CD4-positive, CD25-positive, alpha-beta regulatory T cell (primary cell): ENCODE measurements around the gene GKN1. TPM values are rescaled to one million over a fixed set of nuclear protein-coding genes. Genes with fewer than 3 reads are reported as not detected.

Experiments
- ATAC-seq, 2 donors: fragments of 150-1000 bp; cut with Tn5 transposase; one replicate each; pipeline ENCODE4 v1.10.0; 2021; ENCODE audit warnings: low read depth in 2 of 2, moderate number of reproducible peaks in 2 of 2, moderate library complexity in 1 of 2
- DNase-seq, 3 donors: peaks; one replicate each; pipeline versions ENCODE4 v3.0.0 to v3.0.0-alpha.2; 2012 to 2022; ENCODE audit warnings: mixed read lengths in 1 of 3
- H3K27ac ChIP-seq: one replicate; pipeline ENCODE4 v1.7.0; 2013; ENCODE audit warnings: mild to moderate bottlenecking, low read length; ENCODE audit not compliant: insufficient read depth, poor library complexity, severe bottlenecking
- H3K27me3 ChIP-seq: one replicate; pipeline ENCODE4 v1.7.0; 2013; ENCODE audit warnings: low read length; ENCODE audit not compliant: control insufficient read depth, insufficient read depth
- H3K36me3 ChIP-seq: one replicate; pipeline ENCODE4 v1.7.0; 2013; ENCODE audit warnings: mild to moderate bottlenecking, low read length, moderate library complexity; ENCODE audit not compliant: control insufficient read depth, insufficient read depth
- H3K4me1 ChIP-seq: 2 replicates; pipeline ENCODE4 v1.7.0; 2013; ENCODE audit warnings: mild to moderate bottlenecking, low read length; ENCODE audit not compliant: insufficient read depth, control insufficient read depth, poor library complexity, severe bottlenecking
- H3K4me3 ChIP-seq: one replicate; pipeline ENCODE4 v1.7.0; 2013; ENCODE audit warnings: low read depth, mild to moderate bottlenecking, low read length, moderate library complexity
- H3K9me3 ChIP-seq, 2 experiments: 1 replicate in 1 of 2; 2 replicates in 1 of 2; pipeline ENCODE4 v1.7.0; 2013; ENCODE audit warnings: low read length in 2 of 2, mild to moderate bottlenecking in 1 of 2, moderate library complexity in 1 of 2; ENCODE audit not compliant: control insufficient read depth in 2 of 2
- H3K27ac Mint-ChIP-seq, 3 donors: one replicate each; pipeline ENCODE4 v1.8.0; 2020 to 2022; ENCODE audit warnings: mild to moderate bottlenecking in 3 of 3, mixed read lengths in 3 of 3, moderate library complexity in 2 of 3
- H3K27me3 Mint-ChIP-seq: one replicate; pipeline ENCODE4 v1.8.0; 2022; ENCODE audit warnings: mild to moderate bottlenecking, mixed read lengths
- H3K36me3 Mint-ChIP-seq: one replicate; pipeline ENCODE4 v1.8.0; 2020; ENCODE audit warnings: mixed read lengths
- H3K4me1 Mint-ChIP-seq, 4 donors: one replicate each; pipeline ENCODE4 v1.8.0; 2020 to 2022; ENCODE audit warnings: mixed read lengths in 4 of 4, mild to moderate bottlenecking in 1 of 4
- H3K4me3 Mint-ChIP-seq, 4 donors: one replicate each; pipeline ENCODE4 v1.8.0; 2020 to 2022; ENCODE audit warnings: mild to moderate bottlenecking in 4 of 4, mixed read lengths in 4 of 4, moderate library complexity in 3 of 4
- H3K9me3 Mint-ChIP-seq, 7 donors: one replicate each; pipeline ENCODE4 v1.8.0; 2020 to 2022; ENCODE audit warnings: mixed read lengths in 7 of 7, mild to moderate bottlenecking in 3 of 7, moderate library complexity in 2 of 7
- polyA plus RNA-seq, 4 donors: library from polyadenylated mRNA; unstranded; fragments of 300-500 nt; fragmentation: Illumina TruSeq; gene quantifications; one replicate each; pipeline ENCODE4 v1.2.3, GENCODE V29; 2021
- total RNA-seq: library from RNA; stranded (reverse); gene quantifications from one replicate; pipeline ENCODE4 v1.2.3, GENCODE V29; 2022

GKN1 gene
- total and polyA plus RNA-seq, 5 donors from 2014 or later: not detected

- H3K4me3 ChIP-seq: no peak overlapping the region
These were observed 1.4 kb downstream of the GKN1 start for GRCh38 chr2:68975844-68976243.

DNA sequence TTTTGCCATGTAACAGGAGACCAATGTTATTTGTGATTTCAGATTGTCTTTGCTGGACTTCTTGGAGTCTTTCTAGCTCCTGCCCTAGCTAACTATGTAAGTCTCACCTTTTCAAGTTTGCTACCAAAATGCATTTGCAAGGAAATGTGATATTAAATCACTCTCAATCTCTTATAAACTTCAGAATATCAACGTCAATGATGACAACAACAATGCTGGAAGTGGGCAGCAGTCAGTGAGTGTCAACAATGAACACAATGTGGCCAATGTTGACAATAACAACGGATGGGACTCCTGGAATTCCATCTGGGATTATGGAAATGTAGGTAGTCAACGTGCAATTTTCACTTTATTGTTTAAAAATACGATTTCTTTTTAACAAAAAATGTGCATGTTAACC lies 3.0 kb downstream of the GKN1 start:
- no peak overlapping the region for H3K27ac ChIP-seq
- Mint-ChIP-seq H3K27me3 (peaks cover 18% of the 10 kb centered on the region), H3K27ac (no peak overlapping the region), H3K4me1 (no peaks in the 10 kb centered on the region), H3K9me3 (peaks cover 0 to 3% (median 0%) of the 10 kb centered on the region in 7 donors), H3K4me3 (no peak overlapping the region), H3K36me3 (no peaks in the 10 kb centered on the region)
- no peak overlapping the region for H3K4me3 ChIP-seq
- no peaks in the 10 kb centered on the region for H3K4me1 ChIP-seq
- ATAC-seq (no peak), DNase-seq (no peak)
- peaks cover 41% of the 10 kb centered on the region for H3K27me3 ChIP-seq
- H3K36me3 ChIP-seq: no peaks in the 10 kb centered on the region
- H3K9me3 ChIP-seq: no peaks in the 10 kb centered on the region

More at GRCh38 chr2:68975844-68976243, 1.4 kb downstream of the GKN1 start:
- peaks cover 0 to 3% (median 0%) of the 10 kb centered on the region in 7 donors for H3K9me3 Mint-ChIP-seq
- no peaks in the 10 kb centered on the region for H3K36me3 Mint-ChIP-seq
- peaks cover 38% of the 10 kb centered on the region for H3K27me3 ChIP-seq
- no peak overlapping the region for H3K4me3 Mint-ChIP-seq
- H3K4me1 ChIP-seq: no peaks in the 10 kb centered on the region
- H3K4me1 Mint-ChIP-seq: no peaks in the 10 kb centered on the region
- H3K27me3 Mint-ChIP-seq: peaks cover 14% of the 10 kb centered on the region
- no peaks in the 10 kb centered on the region for H3K9me3 ChIP-seq
- no peaks in the 10 kb centered on the region for H3K36me3 ChIP-seq
- ATAC-seq: no peak
- no peak overlapping the region for H3K27ac Mint-ChIP-seq
- H3K27ac ChIP-seq: no peak overlapping the region
- no peak for DNase-seq

GRCh38 chr2:68978098-68978497 lies 3.7 kb downstream of the GKN1 start:
- Mint-ChIP-seq H3K36me3 (no peaks in the 10 kb centered on the region), H3K4me3 (no peak overlapping the region), H3K27me3 (peaks cover 18% of the 10 kb centered on the region), H3K4me1 (no peaks in the 10 kb centered on the region), H3K27ac (no peak overlapping the region), H3K9me3 (peaks cover 0 to 3% (median 0%) of the 10 kb centered on the region in 7 donors)
- no peaks in the 10 kb centered on the region for H3K36me3 ChIP-seq
- H3K27me3 ChIP-seq: peaks cover 40% of the 10 kb centered on the region
- H3K9me3 ChIP-seq: no peaks in the 10 kb centered on the region
- H3K4me1 ChIP-seq: no peaks in the 10 kb centered on the region
- H3K27ac ChIP-seq: no peak overlapping the region
- DNase-seq: no peak
- ATAC-seq: no peak
- no peak overlapping the region for H3K4me3 ChIP-seq

DNA sequence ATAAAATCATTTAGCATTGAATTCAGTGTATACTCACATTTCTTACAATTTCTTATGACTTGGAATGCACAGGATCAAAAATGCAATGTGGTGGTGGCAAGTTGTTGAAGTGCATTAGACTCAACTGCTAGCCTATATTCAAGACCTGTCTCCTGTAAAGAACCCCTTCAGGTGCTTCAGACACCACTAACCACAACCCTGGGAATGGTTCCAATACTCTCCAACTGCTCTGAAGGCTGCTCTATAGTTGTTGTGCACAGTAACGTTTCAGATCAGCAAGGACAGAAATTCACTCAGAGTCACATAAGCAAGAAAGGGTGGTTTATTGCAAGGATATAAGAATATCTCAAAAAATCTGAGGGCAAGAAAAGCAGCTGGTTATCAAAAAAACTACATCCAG lies 6.5 kb downstream of the GKN1 start:
- no peaks in the 10 kb centered on the region for H3K9me3 ChIP-seq
- Mint-ChIP-seq H3K4me1 (no peaks in the 10 kb centered on the region), H3K36me3 (no peaks in the 10 kb centered on the region), H3K27me3 (peaks cover 28% of the 10 kb centered on the region), H3K9me3 (peaks cover 0 to 3% (median 0%) of the 10 kb centered on the region in 7 donors), H3K4me3 (no peak overlapping the region), H3K27ac (no peak overlapping the region)
- ATAC-seq: no peak
- H3K36me3 ChIP-seq: no peaks in the 10 kb centered on the region
- no peak for DNase-seq
- no peak overlapping the region for H3K27ac ChIP-seq
- H3K4me3 ChIP-seq: no peak overlapping the region
- peaks cover 38% of the 10 kb centered on the region for H3K27me3 ChIP-seq
- no peaks in the 10 kb centered on the region for H3K4me1 ChIP-seq

DNA sequence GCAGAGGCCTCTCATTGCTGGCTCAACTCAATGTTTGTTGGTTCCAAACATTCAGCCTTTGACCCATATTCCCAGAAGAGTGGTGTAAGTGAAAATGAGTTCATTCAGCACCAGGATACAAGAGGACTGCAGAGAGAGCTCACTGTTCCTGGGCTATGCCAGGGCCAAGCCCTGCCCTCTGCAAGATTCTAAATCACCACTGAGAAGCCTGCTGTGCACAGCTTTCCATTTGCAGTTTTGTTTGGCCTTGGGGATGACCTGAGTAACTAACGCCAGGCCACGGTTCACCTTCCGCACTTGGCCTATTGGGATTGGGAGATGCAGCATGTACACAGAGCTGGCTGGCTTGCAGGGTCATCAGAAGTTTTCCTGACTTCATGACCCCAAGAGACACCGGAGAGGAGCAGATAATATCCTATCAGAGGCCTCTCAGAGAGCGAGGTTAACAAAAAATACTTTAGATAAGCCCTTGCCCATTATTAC lies 12.6 kb downstream of the GKN1 start:
- no peaks in the 10 kb centered on the region for H3K36me3 Mint-ChIP-seq
- H3K27ac Mint-ChIP-seq: no peak overlapping the region
- H3K4me1 Mint-ChIP-seq: no peaks in the 10 kb centered on the region
- DNase-seq: no peak
- Histone ChIP-seq H3K4me1 (no peaks in the 10 kb centered on the region), H3K9me3 (no peaks in the 10 kb centered on the region), H3K36me3 (no peaks in the 10 kb centered on the region), H3K4me3 (no peak overlapping the region), H3K27me3 (peaks cover 19% of the 10 kb centered on the region), H3K27ac (no peak overlapping the region)
- no peak for ATAC-seq
- H3K4me3 Mint-ChIP-seq: no peak overlapping the region
- H3K27me3 Mint-ChIP-seq: peaks cover 35% of the 10 kb centered on the region
- no peaks in the 10 kb centered on the region for H3K9me3 Mint-ChIP-seq

- Histone ChIP-seq H3K27ac (no peak overlapping the region), H3K4me1 (no peaks in the 10 kb centered on the region), H3K4me3 (no peak overlapping the region), H3K27me3 (peaks cover 14% of the 10 kb centered on the region), H3K9me3 (no peaks in the 10 kb centered on the region), H3K36me3 (no peaks in the 10 kb centered on the region)
- no peaks in the 10 kb centered on the region for H3K9me3 Mint-ChIP-seq
- H3K27me3 Mint-ChIP-seq: peaks cover 29% of the 10 kb centered on the region
- no peak for ATAC-seq
- no peak for DNase-seq
- no peak overlapping the region for H3K27ac Mint-ChIP-seq
- H3K4me1 Mint-ChIP-seq: no peaks in the 10 kb centered on the region
- no peak overlapping the region for H3K4me3 Mint-ChIP-seq
- H3K36me3 Mint-ChIP-seq: no peaks in the 10 kb centered on the region
These were observed 14.6 kb downstream of the GKN1 start for GRCh38 chr2:68989035-68989434.

DNA sequence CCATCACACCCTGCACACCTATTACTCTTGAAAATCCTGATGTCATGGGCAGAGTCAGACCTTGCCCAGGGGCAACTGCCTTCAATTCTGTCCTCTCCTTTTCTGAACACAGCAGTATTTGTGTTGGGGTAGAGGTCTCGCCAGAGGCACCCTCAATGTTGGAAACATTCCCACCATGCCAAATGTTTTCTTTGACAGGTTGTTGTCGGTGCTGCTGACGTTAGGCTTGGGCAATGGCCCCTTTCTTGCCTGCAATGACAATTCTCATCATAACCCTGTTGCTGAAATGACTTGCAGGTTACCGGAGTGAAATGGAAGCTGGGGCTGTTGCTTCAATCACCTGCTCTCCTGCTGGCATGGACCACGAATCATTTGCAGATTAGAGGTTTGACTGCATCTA lies 17.9 kb downstream of the GKN1 start:
- no peak overlapping the region for H3K27ac ChIP-seq
- H3K36me3 Mint-ChIP-seq: no peaks in the 10 kb centered on the region
- H3K9me3 Mint-ChIP-seq: peaks cover 0 to 6% (median 0%) of the 10 kb centered on the region in 7 donors
- peaks cover 14% of the 10 kb centered on the region for H3K27me3 ChIP-seq
- ATAC-seq (no peak), DNase-seq (no peak)
- H3K4me1 Mint-ChIP-seq: no peaks in the 10 kb centered on the region
- H3K27me3 Mint-ChIP-seq: peaks cover 27% of the 10 kb centered on the region
- no peak overlapping the region for H3K4me3 ChIP-seq
- H3K4me1 ChIP-seq: no peaks in the 10 kb centered on the region
- H3K4me3 Mint-ChIP-seq: no peak overlapping the region
- H3K27ac Mint-ChIP-seq: no peak overlapping the region
- no peaks in the 10 kb centered on the region for H3K9me3 ChIP-seq
- H3K36me3 ChIP-seq: no peaks in the 10 kb centered on the region

DNA sequence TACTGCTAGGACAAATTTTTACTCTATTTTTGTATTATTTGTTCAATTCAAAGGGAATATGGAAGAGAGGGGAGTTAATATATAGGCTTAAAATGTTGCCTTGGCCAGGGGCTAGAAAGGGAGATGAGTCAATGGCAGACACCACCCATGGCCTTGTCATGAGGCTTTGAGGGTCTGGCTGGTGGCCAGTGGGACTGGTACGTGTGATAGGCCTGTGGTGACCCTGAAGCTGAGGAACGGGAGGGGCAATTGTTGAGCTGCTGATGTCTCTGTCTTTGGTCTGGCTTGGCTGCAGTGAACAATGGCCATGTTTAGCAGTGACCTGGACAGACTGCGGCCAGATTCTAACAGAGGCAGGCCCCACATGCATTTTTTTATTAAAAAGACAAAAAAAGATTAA lies 18.5 kb downstream of the GKN1 start:
- Mint-ChIP-seq H3K9me3 (peaks cover 0 to 6% (median 0%) of the 10 kb centered on the region in 7 donors), H3K4me3 (no peak overlapping the region), H3K4me1 (no peaks in the 10 kb centered on the region), H3K36me3 (no peaks in the 10 kb centered on the region), H3K27me3 (peaks cover 27% of the 10 kb centered on the region), H3K27ac (no peak overlapping the region)
- H3K9me3 ChIP-seq: no peaks in the 10 kb centered on the region
- no peak for ATAC-seq
- no peaks in the 10 kb centered on the region for H3K36me3 ChIP-seq
- no peak for DNase-seq
- H3K4me3 ChIP-seq: no peak overlapping the region
- no peaks in the 10 kb centered on the region for H3K4me1 ChIP-seq
- no peak overlapping the region for H3K27ac ChIP-seq
- peaks cover 14% of the 10 kb centered on the region for H3K27me3 ChIP-seq
